ENCODE results near the gene PXDN.

DNA sequence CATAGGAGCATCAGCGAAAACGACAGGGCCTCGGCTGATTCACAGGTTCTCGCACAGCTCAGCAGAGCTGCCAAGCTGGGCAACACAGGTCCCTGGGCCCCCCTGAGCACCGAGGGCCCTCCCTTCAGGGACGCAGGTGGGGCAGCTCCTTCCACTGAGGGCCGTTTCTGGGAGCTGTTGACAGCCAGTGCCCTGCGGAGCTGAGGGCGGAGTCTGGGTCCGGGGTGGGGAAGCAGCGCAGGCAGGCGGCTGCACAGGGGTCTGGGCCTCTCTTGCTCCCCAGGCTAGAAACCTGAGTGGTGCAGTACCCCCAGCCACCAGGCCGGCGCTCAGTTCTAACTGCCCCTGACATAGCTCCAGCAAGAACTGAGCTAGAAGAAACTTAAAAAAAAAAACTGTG, 65.7 kb downstream of the PXDN start:
- TF ChIP-seq, protein P1, sequence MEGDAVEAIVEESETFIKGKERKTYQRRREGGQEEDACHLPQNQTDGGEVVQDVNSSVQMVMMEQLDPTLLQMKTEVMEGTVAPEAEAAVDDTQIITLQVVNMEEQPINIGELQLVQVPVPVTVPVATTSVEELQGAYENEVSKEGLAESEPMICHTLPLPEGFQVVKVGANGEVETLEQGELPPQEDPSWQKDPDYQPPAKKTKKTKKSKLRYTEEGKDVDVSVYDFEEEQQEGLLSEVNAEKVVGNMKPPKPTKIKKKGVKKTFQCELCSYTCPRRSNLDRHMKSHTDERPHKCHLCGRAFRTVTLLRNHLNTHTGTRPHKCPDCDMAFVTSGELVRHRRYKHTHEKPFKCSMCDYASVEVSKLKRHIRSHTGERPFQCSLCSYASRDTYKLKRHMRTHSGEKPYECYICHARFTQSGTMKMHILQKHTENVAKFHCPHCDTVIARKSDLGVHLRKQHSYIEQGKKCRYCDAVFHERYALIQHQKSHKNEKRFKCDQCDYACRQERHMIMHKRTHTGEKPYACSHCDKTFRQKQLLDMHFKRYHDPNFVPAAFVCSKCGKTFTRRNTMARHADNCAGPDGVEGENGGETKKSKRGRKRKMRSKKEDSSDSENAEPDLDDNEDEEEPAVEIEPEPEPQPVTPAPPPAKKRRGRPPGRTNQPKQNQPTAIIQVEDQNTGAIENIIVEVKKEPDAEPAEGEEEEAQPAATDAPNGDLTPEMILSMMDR (conservative IDR thresholded peaks at IDR 0.05): no peak
- no peak for TF ChIP-seq ZFX (IDR thresholded peaks at IDR 0.05)

Data from C4-2B (cell line).